Left lung (tissue), 10 donors: Measurements from ENCODE around the gene RHOA. TPM values are rescaled to one million over a fixed set of nuclear protein-coding genes. Genes with fewer than 3 reads are reported as not detected.

Experiments used
- ATAC-seq: fragments of 200-7000 bp; cut with Tn5 transposase; one replicate; pipeline ENCODE4 v1.9.1; 2020; ENCODE audit warnings: moderate library complexity
- DNase-seq, 4 donors: peaks; one replicate each; pipeline ENCODE4 v3.0.0-alpha.2; 2013 to 2020
- H3K27ac ChIP-seq, 2 donors: fragments of 200-600 bp; sonication (generic) in 1 of 2; one replicate each; pipeline versions ENCODE4 v1.5.0 to v1.8.0; 2020 to 2021
- H3K27me3 ChIP-seq, 2 donors: fragments of 200-600 bp; sonication (generic) in 1 of 2; one replicate each; pipeline versions ENCODE4 v1.5.0 to v1.8.0; 2020 to 2021
- H3K36me3 ChIP-seq, 2 donors: fragments of 200-600 bp; sonication (generic) in 1 of 2; one replicate each; pipeline versions ENCODE4 v1.5.0 to v1.8.0; 2020 to 2021
- H3K4me1 ChIP-seq, 2 donors: fragments of 200-600 bp; one replicate each; pipeline ENCODE4 v1.8.0; 2021
- H3K4me3 ChIP-seq, 2 donors: fragments of 200-600 bp; sonication (generic) in 1 of 2; one replicate each; pipeline versions ENCODE4 v1.5.0 to v1.8.0; 2020 to 2021; ENCODE audit warnings: mild to moderate bottlenecking in 1 of 2
- H3K9me3 ChIP-seq, 2 donors: fragments of 200-600 bp; sonication (generic) in 1 of 2; one replicate each; pipeline versions ENCODE4 v1.5.0 to v1.8.0; 2020 to 2021
- intact Hi-C, 2 donors: fragments of 100-400 bp; cut with DNase I; formaldehyde crosslinking; loops; one replicate each; pipeline versions ENCODE4 v1.11.2 to v1.14.2; 2022
- polyA plus RNA-seq, 6 donors: library from polyadenylated mRNA; unstranded; fragments of 120-200 nt; gene quantifications; one replicate each; pipeline ENCODE4 v1.2.1, GENCODE V29; 2013; ENCODE audit not compliant: insufficient read length in 6 of 6
- total RNA-seq, 2 donors: library from RNA; stranded (reverse); fragmentation: NEBNext Ultra II Directional; extraction: Animal tissue kit (Norgen Biotek cat#: 25700); gene quantifications; one replicate each; pipeline ENCODE4 v1.2.1, GENCODE V29; 2021
- TF ChIP-seq, protein P1 (sequence below), 2 donors: fragments of 200-600 bp; sonication (generic) in 1 of 2; IDR thresholded peaks; one replicate each; pipeline versions ENCODE4 v1.5.0 to v1.8.0; 2021; ENCODE audit warnings: antibody characterized with exemption in 2 of 2
- donor health status: DM: no; HTN: yes; CAD: no.
- donor health status: DM: no; HTN: no; CAD: no.

The RHOA gene
- total and polyA plus RNA-seq, 8 donors, result 467 to 625 (median 514) TPM

DNA sequence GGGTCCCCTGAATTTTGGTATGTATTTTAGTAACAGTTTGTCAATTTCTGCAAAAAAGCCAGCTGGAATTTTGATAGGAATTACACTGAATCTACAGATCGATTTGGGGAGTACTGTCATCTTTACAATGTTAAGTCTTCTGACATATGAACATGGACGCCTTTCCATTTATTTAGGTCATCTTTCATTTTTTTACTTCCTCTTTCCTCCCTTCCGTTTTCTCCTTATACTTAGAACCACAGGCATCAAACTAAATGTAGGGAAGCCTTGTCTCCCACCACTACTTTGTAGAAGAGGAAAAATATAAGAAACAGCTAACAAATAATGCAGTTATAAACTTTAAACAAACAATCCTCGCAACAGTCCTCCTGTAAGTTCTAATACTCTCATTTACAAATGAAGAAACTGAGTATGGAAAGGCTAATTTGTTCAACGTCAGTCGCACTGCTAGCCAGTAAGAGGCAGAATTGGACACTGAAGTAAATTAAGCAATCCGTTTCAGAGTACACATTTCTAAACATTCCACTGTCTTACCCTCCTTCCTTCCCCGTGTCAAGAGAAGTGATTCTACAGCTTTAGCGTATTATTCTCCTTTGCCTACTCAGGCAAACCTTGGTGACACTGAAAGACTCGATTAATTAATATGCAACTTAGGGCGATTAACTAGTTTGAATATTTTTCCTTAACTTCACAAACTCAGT lies 25.6 kb downstream of the RHOA start:
- Histone ChIP-seq H3K36me3 (peaks cover 0 to under 1% of the 10 kb centered on the region in 2 donors), H3K27ac (peak overlapping the region in 1 of 2 donors; percentile 84), H3K4me1 (peaks cover 0 to 96% of the 10 kb centered on the region in 2 donors), H3K9me3 (no peaks in the 10 kb centered on the region), H3K27me3 (no peaks in the 10 kb centered on the region), H3K4me3 (no peak overlapping the region)
- TF ChIP-seq, protein P1, sequence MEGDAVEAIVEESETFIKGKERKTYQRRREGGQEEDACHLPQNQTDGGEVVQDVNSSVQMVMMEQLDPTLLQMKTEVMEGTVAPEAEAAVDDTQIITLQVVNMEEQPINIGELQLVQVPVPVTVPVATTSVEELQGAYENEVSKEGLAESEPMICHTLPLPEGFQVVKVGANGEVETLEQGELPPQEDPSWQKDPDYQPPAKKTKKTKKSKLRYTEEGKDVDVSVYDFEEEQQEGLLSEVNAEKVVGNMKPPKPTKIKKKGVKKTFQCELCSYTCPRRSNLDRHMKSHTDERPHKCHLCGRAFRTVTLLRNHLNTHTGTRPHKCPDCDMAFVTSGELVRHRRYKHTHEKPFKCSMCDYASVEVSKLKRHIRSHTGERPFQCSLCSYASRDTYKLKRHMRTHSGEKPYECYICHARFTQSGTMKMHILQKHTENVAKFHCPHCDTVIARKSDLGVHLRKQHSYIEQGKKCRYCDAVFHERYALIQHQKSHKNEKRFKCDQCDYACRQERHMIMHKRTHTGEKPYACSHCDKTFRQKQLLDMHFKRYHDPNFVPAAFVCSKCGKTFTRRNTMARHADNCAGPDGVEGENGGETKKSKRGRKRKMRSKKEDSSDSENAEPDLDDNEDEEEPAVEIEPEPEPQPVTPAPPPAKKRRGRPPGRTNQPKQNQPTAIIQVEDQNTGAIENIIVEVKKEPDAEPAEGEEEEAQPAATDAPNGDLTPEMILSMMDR (IDR thresholded peaks at IDR 0.05), result no peak
- DNase-seq, result no peak
- ATAC-seq, result peak; percentile 70
- intact Hi-C loops, result no loop called here

DNA sequence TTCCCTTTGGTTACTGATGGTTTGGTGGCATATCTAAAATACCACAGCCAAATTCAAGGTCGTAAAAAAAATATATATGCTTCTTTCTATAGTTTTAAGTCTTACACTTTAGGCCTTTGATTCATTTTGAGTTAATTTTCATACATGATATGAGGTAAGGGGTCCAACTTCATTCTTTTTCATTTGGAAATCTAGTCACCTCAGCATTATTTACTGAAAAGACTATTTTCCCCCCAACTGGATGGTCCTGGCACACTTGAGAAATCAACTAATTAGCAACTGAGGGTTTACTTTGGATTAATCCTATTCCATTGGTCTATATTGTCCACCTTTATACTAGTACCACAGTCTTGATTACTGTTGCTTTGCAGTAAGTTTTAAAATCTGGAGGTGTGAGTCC lies 26.2 kb downstream of the RHOA start:
- ATAC-seq (no peak), DNase-seq (no peak)
- Histone ChIP-seq H3K27ac (peak overlapping the region in 1 of 2 donors; percentile 84), H3K36me3 (no peaks in the 10 kb centered on the region), H3K4me1 (peaks cover 0 to 99% of the 10 kb centered on the region in 2 donors), H3K4me3 (no peak overlapping the region), H3K27me3 (no peaks in the 10 kb centered on the region), H3K9me3 (no peaks in the 10 kb centered on the region)
- TF ChIP-seq, protein P1 (IDR thresholded peaks at IDR 0.05), result no peak
- intact Hi-C loops, result no loop called here

DNA sequence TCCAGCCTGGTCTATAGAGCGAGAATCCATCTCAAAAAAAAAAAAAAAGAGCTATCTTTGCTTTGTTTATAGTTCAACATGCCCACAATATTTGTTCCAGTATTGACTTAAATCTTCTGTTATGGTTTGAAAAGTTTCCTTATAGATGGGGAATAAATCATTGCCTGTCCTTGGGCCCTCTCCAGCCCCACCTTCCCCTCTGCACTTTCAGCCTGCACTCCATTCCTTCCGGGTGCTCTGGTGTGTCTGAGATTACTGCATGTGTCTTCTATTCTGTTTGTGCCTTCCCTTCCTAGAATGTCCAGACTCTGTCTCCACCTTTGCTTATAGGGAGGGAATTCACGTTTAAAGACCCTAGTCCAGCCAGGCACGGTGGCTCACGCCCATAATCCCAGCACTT lies 28.4 kb downstream of the RHOA start:
- Histone ChIP-seq H3K36me3 (no peaks in the 10 kb centered on the region), H3K27me3 (no peaks in the 10 kb centered on the region), H3K27ac (no peak overlapping the region), H3K4me3 (no peak overlapping the region), H3K4me1 (peaks cover 3 to 99% of the 10 kb centered on the region in 2 donors), H3K9me3 (no peaks in the 10 kb centered on the region)
- TF ChIP-seq, protein P1 (IDR thresholded peaks at IDR 0.05), result no peak
- intact Hi-C loops, result no loop called here
- ATAC-seq (no peak), DNase-seq (no peak)

DNA sequence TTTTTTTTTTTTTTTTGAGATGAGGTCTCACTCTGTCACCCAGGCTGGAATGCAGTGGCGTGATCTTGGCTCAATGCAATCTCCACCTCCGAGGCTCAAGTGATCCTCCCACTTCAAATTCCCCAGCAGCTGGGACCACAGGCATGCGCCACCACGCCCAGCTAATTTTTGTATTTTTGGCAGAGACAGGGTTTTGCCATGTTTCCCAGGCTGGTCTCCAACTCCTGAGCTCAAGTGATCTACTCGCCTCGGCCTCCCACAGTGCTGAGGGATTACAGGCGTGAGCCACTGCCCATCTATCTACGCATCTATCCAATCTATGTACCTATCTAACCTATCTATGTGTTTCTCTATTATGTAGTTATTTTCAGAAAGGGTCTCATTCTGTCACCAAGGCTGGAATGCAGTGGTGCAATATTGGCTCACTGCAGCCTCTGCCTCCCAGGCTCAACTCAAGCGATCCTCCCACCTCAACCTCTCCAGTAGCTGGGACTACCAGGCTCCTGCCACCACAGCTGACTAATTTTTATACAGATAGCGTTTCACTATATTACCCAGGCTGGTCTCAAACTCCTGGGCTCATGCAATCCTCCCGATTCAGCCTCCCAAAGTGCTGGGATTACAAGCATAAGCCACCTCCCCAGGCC lies 33.4 kb downstream of the RHOA start:
- intact Hi-C loops, result no loop called here
- DNase-seq (peak in 1 of 4 donors; percentile 64), ATAC-seq (peak; percentile 90)
- H3K4me3 ChIP-seq, result no peak overlapping the region
- peak overlapping the region in 1 of 2 donors; percentile 50 for H3K27ac ChIP-seq
- TF ChIP-seq, protein P1 (IDR thresholded peaks at IDR 0.05), result no peak
- peaks cover 5 to 96% of the 10 kb centered on the region in 2 donors for H3K4me1 ChIP-seq
- H3K36me3 ChIP-seq, result peaks cover 0 to 21% of the 10 kb centered on the region in 2 donors
- no peaks in the 10 kb centered on the region for H3K27me3 ChIP-seq
- H3K9me3 ChIP-seq, result no peaks in the 10 kb centered on the region

DNA sequence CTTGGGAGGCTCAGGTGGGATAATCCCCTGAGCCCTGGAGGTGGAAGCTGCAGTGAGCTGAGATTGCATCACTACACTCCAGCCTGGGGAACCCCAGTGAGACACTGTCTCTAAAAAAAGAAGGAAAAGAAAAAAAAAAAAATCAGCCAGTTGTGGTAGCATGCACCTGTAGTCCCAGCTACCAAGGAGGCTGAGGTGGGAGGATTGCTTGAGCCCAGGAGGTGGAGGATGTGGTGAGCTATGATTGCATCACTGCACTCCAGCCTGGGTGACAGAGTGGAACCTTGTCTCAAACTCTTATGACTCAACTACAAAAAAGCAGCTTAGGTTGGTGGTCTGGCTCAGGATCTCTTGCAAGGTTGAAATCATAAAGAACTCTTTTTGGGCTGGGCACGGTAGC lies 34.3 kb downstream of the RHOA start:
- Histone ChIP-seq H3K27me3 (no peaks in the 10 kb centered on the region), H3K4me1 (peaks cover 5 to 94% of the 10 kb centered on the region in 2 donors), H3K4me3 (no peak overlapping the region), H3K36me3 (peaks cover 0 to 30% of the 10 kb centered on the region in 2 donors), H3K27ac (peak overlapping the region in 1 of 2 donors; percentile 30), H3K9me3 (no peaks in the 10 kb centered on the region)
- no peak for DNase-seq
- peak; percentile 38 for ATAC-seq
- intact Hi-C loops, result no loop called here
- TF ChIP-seq, protein P1 (IDR thresholded peaks at IDR 0.05), result no peak
